Upper lobe of left lung (tissue), 6 donors: ENCODE measurements around the gene MC1R. TPM values are rescaled to one million over a fixed set of nuclear protein-coding genes. Genes with fewer than 3 reads are reported as not detected.

Experiments
- ATAC-seq, 2 donors: fragments of 200-7000 bp; cut with Tn5 transposase; one replicate each; pipeline ENCODE4 v1.9.1; 2022; ENCODE audit warnings: mild to moderate bottlenecking in 2 of 2, moderate library complexity in 2 of 2; ENCODE audit not compliant: low FRiP score in 2 of 2
- DNase-seq, 2 donors: peaks; one replicate each; pipeline ENCODE4 v3.0.0-alpha.2; 2019 to 2020
- H3K27ac ChIP-seq, 4 donors: fragments of 200-600 bp; sonication (generic); one replicate each; pipeline ENCODE4 v1.5.1; 2016 to 2019
- H3K27me3 ChIP-seq, 4 donors: fragments of 200-600 bp; sonication (generic); one replicate each; pipeline ENCODE4 v1.5.1; 2017 to 2019
- H3K36me3 ChIP-seq, 4 donors: fragments of 200-600 bp; sonication (generic); one replicate each; pipeline ENCODE4 v1.5.1; 2016 to 2019
- H3K4me1 ChIP-seq, 4 donors: fragments of 200-600 bp; sonication (generic); one replicate each; pipeline ENCODE4 v1.5.1; 2018 to 2019
- H3K4me3 ChIP-seq, 4 donors: fragments of 200-600 bp; sonication (generic); one replicate each; pipeline ENCODE4 v1.5.1; 2017 to 2019; ENCODE audit warnings: mild to moderate bottlenecking in 2 of 4, moderate library complexity in 1 of 4
- H3K9me3 ChIP-seq, 4 donors: fragments of 200-600 bp; sonication (generic); one replicate each; pipeline ENCODE4 v1.5.1; 2018 to 2019
- EP300 ChIP-seq, 4 donors: sonication (generic); formaldehyde crosslinking; IDR thresholded peaks; one replicate each; pipeline ENCODE4 v1.5.1; 2017; ENCODE audit warnings: antibody characterized with exemption in 4 of 4, control low read depth in 2 of 4
- POLR2A ChIP-seq, 4 donors: fragments of 450-650 bp; IDR thresholded peaks; one replicate each; pipeline ENCODE4 v1.5.1; 2016 to 2017; ENCODE audit warnings: antibody characterized with exemption in 4 of 4, mild to moderate bottlenecking in 2 of 4
- POLR2AphosphoS5 ChIP-seq, 2 donors: sonication (generic); formaldehyde crosslinking; IDR thresholded peaks; one replicate each; pipeline ENCODE4 v1.5.1; 2017; ENCODE audit warnings: antibody characterized with exemption in 2 of 2
- WGBS, 2 donors: methylation state at CpG; one replicate each; pipeline ENCODE4 v1.1.5; 2017 to 2018; 5-methylcytosine and 5-hydroxymethylcytosine counted together
- total RNA-seq, 6 donors: library from RNA; depleted of rRNA in 4 of 6; stranded (reverse); fragments of >200 nt in 4 of 6; gene quantifications; one replicate each; pipeline versions ENCODE4 v1.1.0 to v1.2.1, GENCODE V29; 2016 to 2021
- TF ChIP-seq, protein P1 (sequence below), 6 experiments: fragments of 450-650 bp in 4 of 6; fragments of 200-600 bp in 2 of 6; sonication (generic) in 2 of 6; IDR thresholded peaks; one replicate each; pipeline ENCODE4 v1.5.1; 2016 to 2019; ENCODE audit warnings: antibody characterized with exemption in 6 of 6
- donor health status: DM: no; HTN: no; CAD: no; lungs with moderate emphysema.
- donor health status: DM: no; HTN: yes; CAD: no; lungs with severe emphysema.

The MC1R gene
- total RNA-seq, 6 donors from 2014 or later, result 4.9 to 44.0 (median 7.0) TPM

DNA sequence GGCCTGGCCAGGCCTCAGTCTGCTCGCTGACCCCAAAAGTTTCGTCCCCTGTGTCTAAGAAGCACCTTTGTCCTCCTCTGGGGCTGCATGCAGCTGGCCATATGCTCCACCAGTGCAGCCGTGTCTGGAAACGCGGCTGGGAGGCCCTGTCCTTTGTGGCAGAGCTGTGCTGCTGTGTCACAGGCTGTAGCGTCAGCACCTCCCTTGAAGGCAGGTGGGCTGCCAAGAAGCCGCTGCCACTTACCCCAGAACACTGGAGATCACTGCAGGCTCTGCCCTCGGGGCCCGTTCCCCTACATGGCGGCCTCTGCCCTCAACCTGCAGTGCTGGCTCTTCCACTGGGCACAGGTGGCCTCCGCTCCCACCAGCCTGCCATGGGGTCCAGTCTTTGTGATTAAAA lies 15.7 kb upstream of the MC1R start:
- WGBS, 2 donors, result 90 to 98% methylated on average over 3 to 11 of the region's 11 CpGs
- Histone ChIP-seq H3K36me3 (peaks cover 30 to 85% (median 79%) of the 10 kb centered on the region in 4 donors), H3K27me3 (no peaks in the 10 kb centered on the region), H3K27ac (no peak overlapping the region), H3K9me3 (no peaks in the 10 kb centered on the region), H3K4me1 (no peaks in the 10 kb centered on the region), H3K4me3 (no peak overlapping the region)
- TF ChIP-seq, protein P1, sequence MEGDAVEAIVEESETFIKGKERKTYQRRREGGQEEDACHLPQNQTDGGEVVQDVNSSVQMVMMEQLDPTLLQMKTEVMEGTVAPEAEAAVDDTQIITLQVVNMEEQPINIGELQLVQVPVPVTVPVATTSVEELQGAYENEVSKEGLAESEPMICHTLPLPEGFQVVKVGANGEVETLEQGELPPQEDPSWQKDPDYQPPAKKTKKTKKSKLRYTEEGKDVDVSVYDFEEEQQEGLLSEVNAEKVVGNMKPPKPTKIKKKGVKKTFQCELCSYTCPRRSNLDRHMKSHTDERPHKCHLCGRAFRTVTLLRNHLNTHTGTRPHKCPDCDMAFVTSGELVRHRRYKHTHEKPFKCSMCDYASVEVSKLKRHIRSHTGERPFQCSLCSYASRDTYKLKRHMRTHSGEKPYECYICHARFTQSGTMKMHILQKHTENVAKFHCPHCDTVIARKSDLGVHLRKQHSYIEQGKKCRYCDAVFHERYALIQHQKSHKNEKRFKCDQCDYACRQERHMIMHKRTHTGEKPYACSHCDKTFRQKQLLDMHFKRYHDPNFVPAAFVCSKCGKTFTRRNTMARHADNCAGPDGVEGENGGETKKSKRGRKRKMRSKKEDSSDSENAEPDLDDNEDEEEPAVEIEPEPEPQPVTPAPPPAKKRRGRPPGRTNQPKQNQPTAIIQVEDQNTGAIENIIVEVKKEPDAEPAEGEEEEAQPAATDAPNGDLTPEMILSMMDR (IDR thresholded peaks at IDR 0.05), result no peak
- TF ChIP-seq EP300 (IDR thresholded peaks at IDR 0.05) (no peak), POLR2A (IDR thresholded peaks at IDR 0.05) (no peak), POLR2AphosphoS5 (IDR thresholded peaks at IDR 0.05) (no peak)
- DNase-seq, result no peak
- ATAC-seq, result no peak

DNA sequence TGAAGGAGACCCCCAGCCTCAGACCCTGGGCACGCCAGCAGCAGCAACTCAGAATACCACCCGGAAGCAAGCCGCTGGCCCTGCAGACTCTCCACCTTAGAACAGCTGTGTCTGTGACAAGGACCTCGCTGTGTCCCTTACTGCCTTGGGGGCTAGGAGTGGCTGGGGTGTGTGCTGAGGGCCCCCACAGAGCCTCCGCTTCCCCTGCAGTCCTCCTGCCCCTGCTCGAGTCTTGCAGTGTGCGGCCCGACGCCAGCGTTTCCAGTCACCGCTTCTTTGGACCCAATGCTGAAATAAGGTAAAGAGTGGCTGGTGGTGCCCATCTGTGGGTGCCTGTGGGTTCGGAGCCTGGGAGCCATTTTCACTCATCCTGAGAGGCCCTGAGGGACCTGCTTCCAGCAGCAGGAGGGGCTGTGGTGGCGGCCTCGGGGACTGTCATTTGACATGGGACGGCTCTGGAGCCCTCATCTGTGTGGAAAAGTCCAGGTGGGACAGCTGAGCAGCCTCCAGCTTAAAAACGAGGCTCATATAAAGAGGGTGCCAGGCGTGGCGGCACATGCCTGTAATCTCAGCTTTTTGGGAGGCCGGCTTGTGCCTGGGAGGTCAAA lies 14.7 kb upstream of the MC1R start:
- H3K36me3 ChIP-seq, result peaks cover 22 to 83% (median 74%) of the 10 kb centered on the region in 4 donors
- H3K27me3 ChIP-seq, result no peaks in the 10 kb centered on the region
- DNase-seq (no peak), ATAC-seq (no peak)
- TF ChIP-seq, protein P1 (IDR thresholded peaks at IDR 0.05), result no peak
- no peaks in the 10 kb centered on the region for H3K9me3 ChIP-seq
- no peak overlapping the region for H3K27ac ChIP-seq
- H3K4me1 ChIP-seq, result no peaks in the 10 kb centered on the region
- no peak overlapping the region for H3K4me3 ChIP-seq
- 88 to 92% methylated on average over 15 to 19 of the region's 19 CpGs for WGBS, 2 donors

DNA sequence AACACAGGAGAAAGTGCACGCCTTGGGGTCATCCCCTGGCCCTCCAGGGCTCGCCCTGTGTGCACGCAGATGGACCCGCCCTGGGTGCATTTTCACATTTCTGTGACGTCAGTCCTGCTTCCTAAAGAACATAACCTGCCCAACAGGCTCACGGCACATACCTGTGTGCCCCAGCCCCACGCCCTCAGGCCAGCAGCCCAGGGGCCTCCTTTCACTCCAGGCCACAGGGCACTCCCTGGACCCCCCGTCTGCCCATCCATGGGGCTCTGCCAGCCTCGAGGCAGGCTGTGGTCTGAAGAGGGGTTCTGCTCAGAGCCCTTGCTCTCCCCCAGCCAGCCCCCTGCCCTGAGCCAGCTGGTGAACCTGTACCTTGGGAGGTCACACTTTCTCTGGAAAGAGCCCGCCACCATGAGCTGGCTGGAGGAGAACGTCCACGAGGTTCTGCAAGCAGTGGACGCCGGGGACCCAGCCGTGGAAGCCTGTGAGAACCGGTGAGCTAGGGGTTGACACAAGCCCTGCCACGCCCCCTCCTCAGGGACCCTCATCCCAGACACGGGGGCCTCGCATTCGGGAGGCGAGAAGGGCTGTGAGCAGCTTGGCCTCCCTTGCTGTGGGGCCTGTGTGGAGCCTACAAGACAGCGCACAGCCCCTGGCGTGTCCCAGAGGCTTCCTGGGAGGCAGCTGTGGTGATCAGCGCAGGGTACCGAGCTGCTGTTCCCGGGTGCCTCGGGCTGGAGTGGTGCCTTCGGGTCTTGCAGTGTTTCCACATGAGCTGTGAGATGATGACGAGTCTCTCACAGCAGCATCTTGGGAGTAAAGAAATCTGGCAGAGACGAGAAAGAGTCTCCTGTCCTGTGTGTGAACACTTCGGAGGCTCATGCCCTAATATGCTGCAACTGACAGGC lies 13.8 kb upstream of the MC1R start:
- WGBS, 2 donors, result 85 to 90% methylated on average over 14 to 31 of the region's 31 CpGs
- Histone ChIP-seq H3K27me3 (no peaks in the 10 kb centered on the region), H3K9me3 (no peaks in the 10 kb centered on the region), H3K4me1 (peaks cover 0 to under 1% (median under 1%) of the 10 kb centered on the region in 4 donors), H3K4me3 (no peak overlapping the region), H3K27ac (no peak overlapping the region), H3K36me3 (peaks cover 16 to 80% (median 71%) of the 10 kb centered on the region in 4 donors)
- TF ChIP-seq, protein P1 (IDR thresholded peaks at IDR 0.05), result no peak
- no peak for TF ChIP-seq POLR2A (IDR thresholded peaks at IDR 0.05)
- TF ChIP-seq EP300 (IDR thresholded peaks at IDR 0.05), result no peak
- TF ChIP-seq POLR2AphosphoS5 (IDR thresholded peaks at IDR 0.05), result no peak
- no peak for DNase-seq
- no peak for ATAC-seq

DNA sequence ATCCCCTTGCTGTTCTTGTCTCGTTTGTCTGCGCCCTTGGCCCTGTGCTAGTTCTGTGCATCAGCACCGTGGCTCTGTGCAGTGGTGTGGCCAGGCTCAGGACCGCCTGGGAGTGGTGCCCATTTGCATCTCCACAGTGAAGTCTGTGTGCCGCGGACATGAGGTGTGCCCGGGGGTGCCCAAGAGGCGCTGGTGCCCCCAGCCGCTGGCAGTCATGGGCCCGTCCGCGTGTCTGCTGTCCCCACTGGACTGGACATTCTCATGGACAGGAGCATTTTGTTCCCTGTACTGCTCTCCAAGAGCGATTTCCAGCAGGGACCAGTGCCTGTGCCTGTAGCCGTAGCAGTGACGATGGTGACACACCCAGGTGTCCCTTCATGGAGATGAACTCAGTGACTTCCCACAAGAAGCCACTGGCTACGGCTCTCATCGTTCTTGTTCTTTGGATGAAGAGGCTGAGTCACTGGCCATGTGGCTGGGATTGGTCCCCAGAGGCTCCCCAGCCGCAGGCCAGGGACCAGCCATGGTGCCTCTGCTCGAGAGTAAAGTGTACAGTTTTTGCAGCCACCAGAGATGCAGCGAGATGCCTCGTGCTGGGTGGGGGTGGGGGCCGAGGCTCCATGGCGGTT lies 13.0 kb upstream of the MC1R start:
- no peaks in the 10 kb centered on the region for H3K9me3 ChIP-seq
- peaks cover 13 to 80% (median 68%) of the 10 kb centered on the region in 4 donors for H3K36me3 ChIP-seq
- no peaks in the 10 kb centered on the region for H3K27me3 ChIP-seq
- H3K4me3 ChIP-seq, result no peak overlapping the region
- H3K27ac ChIP-seq, result no peak overlapping the region
- no peak for ATAC-seq
- DNase-seq, result no peak
- 97 to 100% methylated on average over 8 to 15 of the region's 23 CpGs for WGBS, 2 donors
- H3K4me1 ChIP-seq, result peaks cover 0 to 7% (median 4%) of the 10 kb centered on the region in 4 donors
- TF ChIP-seq POLR2A (IDR thresholded peaks at IDR 0.05), result no peak
- TF ChIP-seq, protein P1 (IDR thresholded peaks at IDR 0.05), result no peak
- no peak for TF ChIP-seq EP300 (IDR thresholded peaks at IDR 0.05)
- no peak for TF ChIP-seq POLR2AphosphoS5 (IDR thresholded peaks at IDR 0.05)
